HCT116 (cell line): Measurements from ENCODE around the gene IP6K3. TPM values are rescaled to one million over a fixed set of nuclear protein-coding genes. Genes with fewer than 3 reads are reported as not detected.

Source experiments
- ATAC-seq: fragments of 200-7000 bp; cut with Tn5 transposase; 2 replicates; pipeline ENCODE4 v1.9.1; 2020; ENCODE audit warnings: mild to moderate bottlenecking, moderate library complexity
- BruUV-seq: library from RNA; stranded (reverse); fragments of 400-500 nt; replicated peaks from 2 replicates; lab custom pipeline; 2021; lab: Mats Ljungman, UMichigan
- CTCF ChIA-PET: fragments of 300-600 bp; sonication (Branson Sonifier 250); formaldehyde crosslinking; loops from one replicate; lab custom pipeline; 2021; ENCODE audit warnings: antibody characterized with exemption; lab: Charles Lee
- POLR2A ChIA-PET: fragments of 300-600, 350-600 bp; sonication (Branson Sonifier 250); formaldehyde crosslinking; loops from one replicate; lab custom pipeline; 2021; ENCODE audit warnings: antibody characterized with exemption; lab: Charles Lee
- RAD21 ChIA-PET, 2 experiments: fragments of 300-600 bp; sonication (Branson Sonifier 250); formaldehyde crosslinking; loops; one replicate each; lab custom pipeline; 2023; ENCODE audit warnings: low total read pairs in 2 of 2; ENCODE audit not compliant: uncharacterized antibody in 2 of 2, unreplicated experiment in 2 of 2, low non-redundant PET in 1 of 2; lab: Charles Lee
- DNase-seq: peaks from one replicate; pipeline ENCODE4 v3.0.0-alpha.2; 2010; ENCODE audit warnings: low read depth, low spot score
- H2AFZ ChIP-seq: fragments of 200-600 bp; shearing (Covaris generic), sonication (generic); 2 replicates; pipeline ENCODE4 v1.6.1; 2017; ENCODE audit warnings: low read depth, mixed run types, mixed read lengths, antibody characterized with exemption, low read length; ENCODE audit not compliant: poor library complexity, severe bottlenecking
- H3K27ac ChIP-seq: 2 replicates; pipeline ENCODE4 v1.5.1; 2012; ENCODE audit warnings: low read depth, low read length
- H3K27me3 ChIP-seq: fragments of 200-600 bp; sonication (generic); 2 replicates; pipeline ENCODE4 v1.6.1; 2016; ENCODE audit warnings: mixed run types, low read length, mixed read lengths; ENCODE audit not compliant: insufficient read depth
- H3K36me3 ChIP-seq, 2 experiments: fragments of 200-500 bp in 1 of 2; fragments of 200-600 bp in 1 of 2; sonication (Bioruptor generic) in 1 of 2; sonication (generic) in 1 of 2; 2 replicates each; pipeline versions ENCODE4 v1.5.1 to v1.6.1; 2014 to 2016; ENCODE audit warnings: low read length in 2 of 2, inconsistent platforms in 1 of 2, mixed read lengths in 1 of 2, mixed run types in 1 of 2; ENCODE audit not compliant: insufficient read depth in 2 of 2, control insufficient read depth in 1 of 2
- H3K4me1 ChIP-seq, 2 experiments: fragments of 200-600 bp in 1 of 2; sonication (generic) in 1 of 2; 2 replicates each; pipeline versions ENCODE4 v1.5.1 to v1.6.1; 2012 to 2017; ENCODE audit warnings: low read length in 2 of 2, inconsistent platforms in 1 of 2, mild to moderate bottlenecking in 1 of 2, mixed read lengths in 1 of 2, mixed run types in 1 of 2, moderate library complexity in 1 of 2; ENCODE audit not compliant: insufficient read depth in 2 of 2, control insufficient read depth in 1 of 2
- H3K4me2 ChIP-seq: fragments of 200-600 bp; sonication (generic); 2 replicates; pipeline ENCODE4 v1.6.1; 2017; ENCODE audit warnings: mixed run types, low read length, mixed read lengths
- H3K4me3 ChIP-seq, 2 experiments: fragments of 200-600 bp in 1 of 2; sonication (generic) in 1 of 2; replicated peaks in 1 of 2; 2 replicates each; pipeline ENCODE4 v1.5.1; 2011 to 2016; ENCODE audit warnings: low read length in 2 of 2, control low read depth in 1 of 2, low read depth in 1 of 2, mild to moderate bottlenecking in 1 of 2, mixed read lengths in 1 of 2, mixed run types in 1 of 2
- H3K79me2 ChIP-seq: fragments of 200-600 bp; sonication (generic); 2 replicates; pipeline ENCODE4 v1.6.1; 2017; ENCODE audit warnings: mild to moderate bottlenecking, mixed run types, low read length, moderate library complexity, mixed read lengths; ENCODE audit not compliant: insufficient read depth
- H3K9ac ChIP-seq: fragments of 200-600 bp; sonication (generic); 2 replicates; pipeline ENCODE4 v1.6.1; 2016; ENCODE audit warnings: low read length, mixed read lengths
- H3K9me2 ChIP-seq: fragments of 200-600 bp; sonication (generic), shearing (Covaris generic); 2 replicates; pipeline ENCODE4 v1.6.1; 2017; ENCODE audit warnings: mixed run types, mild to moderate bottlenecking, moderate library complexity; ENCODE audit not compliant: insufficient read depth
- H3K9me3 ChIP-seq, 2 experiments: fragments of 200-500 bp in 1 of 2; fragments of 200-600 bp in 1 of 2; sonication (Bioruptor generic) in 1 of 2; sonication (generic) in 1 of 2; 2 replicates each; pipeline ENCODE4 v1.6.1; 2014 to 2017; ENCODE audit warnings: low read length in 2 of 2, mixed read lengths in 2 of 2, inconsistent platforms in 1 of 2, low read depth in 1 of 2, mild to moderate bottlenecking in 1 of 2, mixed run types in 1 of 2, moderate library complexity in 1 of 2; ENCODE audit not compliant: control insufficient read depth in 1 of 2, insufficient read depth in 1 of 2
- H4K20me1 ChIP-seq: fragments of 200-600 bp; sonication (generic), shearing (Covaris generic); 2 replicates; pipeline ENCODE4 v1.6.1; 2017; ENCODE audit warnings: mixed run types, mild to moderate bottlenecking, moderate library complexity; ENCODE audit not compliant: insufficient read depth
- CEBPB ChIP-seq: IDR thresholded peaks from 2 replicates; pipeline ENCODE4 v1.6.1; 2012; ENCODE audit warnings: low read depth
- EZH2 ChIP-seq: fragments of 200-600 bp; sonication (generic); IDR thresholded peaks from 2 replicates; pipeline ENCODE4 v1.6.1; 2017; ENCODE audit warnings: antibody characterized with exemption, mixed run types
- POLR2A ChIP-seq: IDR thresholded peaks from 2 replicates; pipeline ENCODE4 v1.7.0; 2011; ENCODE audit warnings: borderline replicate concordance; ENCODE audit not compliant: insufficient read depth, insufficient read length; ENCODE audit errors: extremely low read depth
- RAD21 ChIP-seq: IDR thresholded peaks from 2 replicates; pipeline ENCODE4 v1.6.1; 2012; ENCODE audit warnings: low read depth, mild to moderate bottlenecking
- REST ChIP-seq: IDR thresholded peaks from 2 replicates; pipeline ENCODE4 v1.6.1; 2012; ENCODE audit warnings: low read depth
- SIN3A ChIP-seq: IDR thresholded peaks from 2 replicates; pipeline ENCODE4 v1.6.1; 2012; ENCODE audit warnings: low read depth
- TCF7L2 ChIP-seq: IDR thresholded peaks from 2 replicates; pipeline ENCODE4 v1.7.0; 2011; ENCODE audit warnings: borderline replicate concordance, inconsistent platforms; ENCODE audit not compliant: insufficient read depth, insufficient read length; ENCODE audit errors: extremely low read depth
- YY1 ChIP-seq: IDR thresholded peaks from 2 replicates; pipeline ENCODE4 v1.6.1; 2011; ENCODE audit warnings: low read length, low read depth, moderate library complexity, mild to moderate bottlenecking; ENCODE audit not compliant: insufficient replicate concordance; ENCODE audit errors: extremely low read depth
- ZBTB33 ChIP-seq: IDR thresholded peaks from 2 replicates; pipeline ENCODE4 v1.6.1; 2011; ENCODE audit warnings: mild to moderate bottlenecking, low read length, moderate library complexity; ENCODE audit not compliant: insufficient replicate concordance; ENCODE audit errors: extremely low read depth
- ZFX ChIP-seq: fragments of 450-650 bp; IDR thresholded peaks from 2 replicates; pipeline ENCODE4 v1.6.1; 2017
- intact Hi-C: fragments of 100-400 bp; cut with micrococcal nuclease; formaldehyde crosslinking; loops from 2 replicates; pipeline ENCODE4 v1.10.0; 2022
- total RNA-seq: library from RNA; stranded (reverse); gene quantifications from one replicate; pipeline ENCODE4 v1.2.1, GENCODE V29; 2021; ENCODE audit not compliant: unreplicated experiment
- TF ChIP-seq, protein P1 (sequence below), 3 experiments: fragments of 200-600 bp in 1 of 3; sonication (generic) in 1 of 3; IDR thresholded peaks in 2 of 3; conservative IDR thresholded peaks in 1 of 3; 2 replicates each; pipeline ENCODE4 v1.5.1; 2012 to 2017; ENCODE audit warnings: low read depth in 2 of 3, low read length in 2 of 3, antibody characterized with exemption in 1 of 3, borderline replicate concordance in 1 of 3, control low read depth in 1 of 3, mild to moderate bottlenecking in 1 of 3, mixed read lengths in 1 of 3, mixed run types in 1 of 3, moderate library complexity in 1 of 3; ENCODE audit not compliant: insufficient read depth in 1 of 3

IP6K3 gene
- total RNA-seq, 1 experiment from 2014 or later, result not detected

GRCh38 chr6:33696076-33696475 lies 50.6 kb downstream of the IP6K3 start:
- CTCF ChIA-PET, result no interaction called here
- DNase-seq (no peak), ATAC-seq (no peak)
- Histone ChIP-seq H3K27ac (no peak overlapping the region), H3K4me2 (no peak overlapping the region), H3K4me1 (peaks cover 4 to 11% of the 10 kb centered on the region in 2 experiments; a peak in 3 of 4 replicates), H3K4me3 (no peak overlapping the region), H3K9me3 (no peaks in the 10 kb centered on the region), H4K20me1 (no peaks in the 10 kb centered on the region), H3K79me2 (peaks cover 3% of the 10 kb centered on the region; the same call in 1 of the 2 replicates), H3K9me2 (no peaks in the 10 kb centered on the region), H3K9ac (no peak overlapping the region), H3K36me3 (peaks cover 32 to 80% of the 10 kb centered on the region in 2 experiments), H2AFZ (no peak overlapping the region), H3K27me3 (no peaks in the 10 kb centered on the region)
- intact Hi-C loops, result no loop called here
- RAD21 ChIA-PET, result no interaction called here
- BruUV-seq, result no TSS peak
- TF ChIP-seq ZFX, result no peak
- no peak for TF ChIP-seq ZBTB33
- no peak for TF ChIP-seq TCF7L2
- no peak for TF ChIP-seq EZH2
- TF ChIP-seq, protein P1, sequence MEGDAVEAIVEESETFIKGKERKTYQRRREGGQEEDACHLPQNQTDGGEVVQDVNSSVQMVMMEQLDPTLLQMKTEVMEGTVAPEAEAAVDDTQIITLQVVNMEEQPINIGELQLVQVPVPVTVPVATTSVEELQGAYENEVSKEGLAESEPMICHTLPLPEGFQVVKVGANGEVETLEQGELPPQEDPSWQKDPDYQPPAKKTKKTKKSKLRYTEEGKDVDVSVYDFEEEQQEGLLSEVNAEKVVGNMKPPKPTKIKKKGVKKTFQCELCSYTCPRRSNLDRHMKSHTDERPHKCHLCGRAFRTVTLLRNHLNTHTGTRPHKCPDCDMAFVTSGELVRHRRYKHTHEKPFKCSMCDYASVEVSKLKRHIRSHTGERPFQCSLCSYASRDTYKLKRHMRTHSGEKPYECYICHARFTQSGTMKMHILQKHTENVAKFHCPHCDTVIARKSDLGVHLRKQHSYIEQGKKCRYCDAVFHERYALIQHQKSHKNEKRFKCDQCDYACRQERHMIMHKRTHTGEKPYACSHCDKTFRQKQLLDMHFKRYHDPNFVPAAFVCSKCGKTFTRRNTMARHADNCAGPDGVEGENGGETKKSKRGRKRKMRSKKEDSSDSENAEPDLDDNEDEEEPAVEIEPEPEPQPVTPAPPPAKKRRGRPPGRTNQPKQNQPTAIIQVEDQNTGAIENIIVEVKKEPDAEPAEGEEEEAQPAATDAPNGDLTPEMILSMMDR (IDR thresholded peaks at IDR 0.05 in 2 of 3, conservative IDR thresholded peaks at IDR 0.05 in 1 of 3; ENCODE audit: borderline replicate concordance in 1 of 3, insufficient read depth in 1 of 3, low read depth in 2 of 3, low read length in 2 of 3), result no peak
- TF ChIP-seq RAD21, result no peak
- TF ChIP-seq CEBPB, result no peak
- no peak for TF ChIP-seq SIN3A
- TF ChIP-seq REST, result no peak
- no peak for TF ChIP-seq POLR2A
- TF ChIP-seq YY1, result no peak
- POLR2A ChIA-PET, result no interaction called here
